Measurements from ENCODE around the gene APLN.

DNA sequence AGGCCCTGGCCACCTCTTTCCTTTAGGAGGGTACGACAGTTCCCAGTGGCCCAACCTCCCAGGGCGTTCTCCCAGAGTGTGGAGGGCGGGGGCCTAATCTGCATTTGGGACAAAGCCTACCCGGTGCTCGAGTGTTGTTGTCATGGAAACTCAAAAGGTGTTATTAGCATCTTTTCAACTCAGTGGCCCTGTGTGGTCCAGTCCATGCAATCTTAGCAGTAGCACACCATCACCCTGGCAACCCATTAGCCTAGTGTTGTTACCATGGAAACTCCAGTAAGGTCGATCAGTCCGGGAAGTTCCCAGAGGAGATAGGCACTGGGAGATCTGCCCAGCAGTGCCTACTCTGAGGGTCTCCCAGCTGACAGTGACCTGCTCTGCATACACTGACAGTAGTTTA, 20.2 kb downstream of the APLN start:
- no peak for TF ChIP-seq POLR2AphosphoS5 (IDR thresholded peaks at IDR 0.05; ENCODE audit: borderline replicate concordance, low read depth, low read length)
- TF ChIP-seq FOXP2 (optimal IDR thresholded peaks at IDR 0.05; ENCODE audit: control extremely low read depth, extremely low read length, insufficient read depth): no peak

Data from SK-N-MC (cell line).